GM21423 (cell line): ENCODE data around the gene PNMA8A.
"Not testable (repeated sequence)": the region's sequence is repeated elsewhere in the genome, so short reads cannot be mapped to it uniquely, and the experiment has no call there.

ENCODE experiments used
- ATAC-seq: cut with Tn5 transposase; IDR thresholded peaks from one replicate; pipeline ENCODE4 v1.9.1; 2021; ENCODE audit warnings: mild to moderate bottlenecking, moderate library complexity; ENCODE audit not compliant: unreplicated experiment

PNMA8A gene

GRCh38 chr19:46471116-46471733 lies at the start of gene PNMA8A:
TSS of gene PNMA8A (minus strand) at chr19:46471563. CDS start at chr19:46471035, 528 bp downstream.
- ATAC-seq: no peak

- no peak for ATAC-seq
These were observed 49.3 kb upstream of the PNMA8A start for GRCh38 chr19:46520616-46521015.

GRCh38 chr19:46517471-46517870 lies 46.1 kb upstream of the PNMA8A start:
- ATAC-seq: no peak

- ATAC-seq: no peak
These were observed 44.6 kb upstream of the PNMA8A start for GRCh38 chr19:46515879-46516350.

- no peak for ATAC-seq
These were observed 43.9 kb upstream of the PNMA8A start for GRCh38 chr19:46515290-46515609.

- no peak for ATAC-seq
These were observed 43.4 kb upstream of the PNMA8A start for GRCh38 chr19:46514589-46515289.

- no peak for ATAC-seq
These were observed 42.3 kb upstream of the PNMA8A start for GRCh38 chr19:46513461-46514236.

- no peak for ATAC-seq
These were observed 39.9 kb upstream of the PNMA8A start for GRCh38 chr19:46511237-46511636.

GRCh38 chr19:46508206-46508605 lies 36.8 kb upstream of the PNMA8A start:
- no peak for ATAC-seq

GRCh38 chr19:46503848-46504453 lies 32.6 kb upstream of the PNMA8A start:
- ATAC-seq: no peak

- ATAC-seq: no peak
These were observed 31.5 kb upstream of the PNMA8A start for GRCh38 chr19:46502891-46503290.

GRCh38 chr19:46499692-46500091 lies 28.3 kb upstream of the PNMA8A start:
- no peak for ATAC-seq

GRCh38 chr19:46497773-46498172 lies 26.4 kb upstream of the PNMA8A start:
- no peak for ATAC-seq

GRCh38 chr19:46496886-46497285 lies 25.5 kb upstream of the PNMA8A start:
- not testable (repeated sequence) for ATAC-seq

GRCh38 chr19:46496304-46496703 lies 24.9 kb upstream of the PNMA8A start:
- ATAC-seq: no peak

- ATAC-seq: no peak
These were observed 24.4 kb upstream of the PNMA8A start, which contains the start of gene PNMA8B for GRCh38 chr19:46495786-46496099. TSS of gene PNMA8B (minus strand) at chr19:46495867. CDS start at chr19:46495465, 402 bp downstream.

GRCh38 chr19:46494941-46495785 lies 23.8 kb upstream of the PNMA8A start:
- ATAC-seq: no peak

- no peak for ATAC-seq
These were observed 23.0 kb upstream of the PNMA8A start for GRCh38 chr19:46494146-46494940.

- no peak for ATAC-seq
These were observed 22.1 kb upstream of the PNMA8A start for GRCh38 chr19:46493236-46494145.
